ENCODE results near the gene HOXB7. TPM values are rescaled to one million over a fixed set of nuclear protein-coding genes. Genes with fewer than 3 reads are reported as not detected.

Gene HOXB7
- total RNA-seq, 1 donor from 2014 or later = 1.0 TPM

- H3K9ac ChIP-seq (ENCODE audit: low read depth in 1 of 3, low read length in 3 of 3) = peak overlapping the region in 2 of 3 donors; percentile 28 to 36
- peak overlapping the region; percentile 9 for H3K27ac ChIP-seq (ENCODE audit: low read depth, low read length)
- H3K36me3 ChIP-seq (ENCODE audit: control insufficient read depth in 3 of 3, insufficient read depth in 3 of 3, low read length in 3 of 3) = no peaks in the 10 kb centered on the region
- H3K9me3 ChIP-seq (ENCODE audit: control insufficient read depth in 3 of 3, low read length in 3 of 3) = no peaks in the 10 kb centered on the region
- peak overlapping the region; percentile 11 to 69 (median 58) for H3K4me3 ChIP-seq (ENCODE audit: low read length in 3 of 3)
- H3K27me3 ChIP-seq (ENCODE audit: control insufficient read depth in 3 of 3, insufficient read depth in 3 of 3, low read length in 3 of 3) = peaks cover 86 to 94% (median 93%) of the 10 kb centered on the region in 3 donors
- peaks cover 0 to 7% (median 0%) of the 10 kb centered on the region in 3 donors for H3K4me1 ChIP-seq (ENCODE audit: control insufficient read depth in 3 of 3, insufficient read depth in 3 of 3, low read length in 3 of 3)
Measured at GRCh38 chr17:48603959-48604769, 6.7 kb downstream of the HOXB7 start.

DNA sequence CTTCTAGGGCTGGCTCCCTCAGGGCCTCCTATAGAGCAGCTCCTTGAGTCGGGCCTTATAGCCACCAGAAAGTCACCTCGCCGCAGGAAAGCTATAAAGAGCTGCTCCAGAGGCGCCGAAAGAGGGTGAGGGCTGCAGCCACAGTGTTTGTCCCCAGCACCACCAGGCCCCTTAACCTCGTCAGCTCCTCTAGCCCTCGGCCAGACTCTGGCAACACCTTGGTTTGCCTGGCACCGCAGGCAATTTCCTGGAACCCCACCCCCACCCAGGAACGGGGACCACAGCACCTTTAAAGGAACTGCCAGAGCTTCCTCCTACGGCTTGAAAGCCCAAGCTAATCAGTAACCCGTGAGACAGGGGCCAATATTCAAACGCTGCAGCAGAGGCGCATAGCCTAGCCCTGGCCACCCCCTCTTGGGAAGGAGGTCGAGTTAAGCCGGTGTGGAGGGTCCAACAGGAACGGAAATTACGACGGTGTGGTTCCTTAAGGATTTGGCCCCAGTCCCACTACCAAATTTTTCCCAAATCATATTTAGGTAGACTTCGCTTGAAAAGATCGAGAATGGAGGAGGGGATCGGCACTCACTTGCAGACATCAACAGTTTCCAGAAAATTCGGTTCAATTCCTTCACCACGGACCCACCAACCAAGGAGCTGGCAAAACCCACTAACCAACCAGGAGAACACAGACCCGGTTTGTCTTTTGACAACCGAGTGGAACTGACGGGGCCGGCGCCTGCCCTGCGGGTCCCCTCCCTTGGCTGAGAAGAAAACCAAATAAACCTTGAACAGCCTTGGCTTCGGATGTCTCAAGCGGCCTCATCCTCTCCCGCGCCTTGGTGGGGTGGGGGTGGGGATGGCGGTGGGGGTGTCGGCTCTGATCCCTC lies 9.0 kb downstream of the HOXB7 start:
- Histone ChIP-seq H3K9ac (ENCODE audit: low read depth in 1 of 3, low read length in 3 of 3) (no peak overlapping the region), H3K9me3 (ENCODE audit: control insufficient read depth in 3 of 3, low read length in 3 of 3) (no peaks in the 10 kb centered on the region), H3K4me3 (ENCODE audit: low read length in 3 of 3) (no peak overlapping the region), H3K4me1 (ENCODE audit: control insufficient read depth in 3 of 3, insufficient read depth in 3 of 3, low read length in 3 of 3) (peaks cover 11 to 18% (median 12%) of the 10 kb centered on the region in 3 donors), H3K36me3 (ENCODE audit: control insufficient read depth in 3 of 3, insufficient read depth in 3 of 3, low read length in 3 of 3) (no peaks in the 10 kb centered on the region), H3K27ac (ENCODE audit: low read depth, low read length) (no peak overlapping the region), H3K27me3 (ENCODE audit: control insufficient read depth in 3 of 3, insufficient read depth in 3 of 3, low read length in 3 of 3) (peaks cover 95 to 99% (median 96%) of the 10 kb centered on the region in 3 donors)

- Histone ChIP-seq H3K4me3 (ENCODE audit: low read length in 3 of 3) (no peak overlapping the region), H3K9ac (ENCODE audit: low read depth in 1 of 3, low read length in 3 of 3) (no peak overlapping the region), H3K9me3 (ENCODE audit: control insufficient read depth in 3 of 3, low read length in 3 of 3) (no peaks in the 10 kb centered on the region), H3K36me3 (ENCODE audit: control insufficient read depth in 3 of 3, insufficient read depth in 3 of 3, low read length in 3 of 3) (no peaks in the 10 kb centered on the region), H3K4me1 (ENCODE audit: control insufficient read depth in 3 of 3, insufficient read depth in 3 of 3, low read length in 3 of 3) (peaks cover 12 to 18% (median 14%) of the 10 kb centered on the region in 3 donors), H3K27ac (ENCODE audit: low read depth, low read length) (no peak overlapping the region), H3K27me3 (ENCODE audit: control insufficient read depth in 3 of 3, insufficient read depth in 3 of 3, low read length in 3 of 3) (peaks cover 95 to 99% (median 96%) of the 10 kb centered on the region in 3 donors)
Measured at GRCh38 chr17:48601207-48601538, 9.6 kb downstream of the HOXB7 start.

GRCh38 chr17:48600244-48601098 lies 10.3 kb downstream of the HOXB7 start:
- no peaks in the 10 kb centered on the region for H3K36me3 ChIP-seq (ENCODE audit: control insufficient read depth in 3 of 3, insufficient read depth in 3 of 3, low read length in 3 of 3)
- no peaks in the 10 kb centered on the region for H3K9me3 ChIP-seq (ENCODE audit: control insufficient read depth in 3 of 3, low read length in 3 of 3)
- peaks cover 94 to 98% (median 96%) of the 10 kb centered on the region in 3 donors for H3K27me3 ChIP-seq (ENCODE audit: control insufficient read depth in 3 of 3, insufficient read depth in 3 of 3, low read length in 3 of 3)
- H3K9ac ChIP-seq (ENCODE audit: low read depth in 1 of 3, low read length in 3 of 3) = no peak overlapping the region
- H3K27ac ChIP-seq (ENCODE audit: low read depth, low read length) = no peak overlapping the region
- no peak overlapping the region for H3K4me3 ChIP-seq (ENCODE audit: low read length in 3 of 3)
- peaks cover 12 to 21% (median 15%) of the 10 kb centered on the region in 3 donors for H3K4me1 ChIP-seq (ENCODE audit: control insufficient read depth in 3 of 3, insufficient read depth in 3 of 3, low read length in 3 of 3)

DNA sequence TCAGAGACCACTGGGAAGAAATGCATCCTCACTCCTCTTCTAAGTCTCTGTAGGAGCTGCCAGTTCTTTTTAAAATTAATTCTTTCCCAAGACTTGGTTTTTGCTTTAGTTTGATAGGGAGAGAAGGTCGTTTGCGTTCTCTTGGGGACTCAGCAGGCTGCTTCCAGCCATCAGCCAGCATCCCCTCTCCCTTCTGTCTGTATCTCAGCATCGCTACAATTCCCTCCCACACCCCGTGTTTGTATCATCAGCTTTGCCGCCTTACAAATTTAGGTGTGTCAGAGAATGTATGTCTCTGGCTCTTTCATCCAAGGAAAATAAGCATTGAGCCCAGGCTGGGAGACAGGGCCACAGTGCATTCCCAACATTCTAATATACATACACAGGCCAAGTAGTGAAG lies 11.5 kb downstream of the HOXB7 start:
- peaks cover 94 to 98% (median 98%) of the 10 kb centered on the region in 3 donors for H3K27me3 ChIP-seq (ENCODE audit: control insufficient read depth in 3 of 3, insufficient read depth in 3 of 3, low read length in 3 of 3)
- H3K9me3 ChIP-seq (ENCODE audit: control insufficient read depth in 3 of 3, low read length in 3 of 3) = no peaks in the 10 kb centered on the region
- no peak overlapping the region for H3K4me3 ChIP-seq (ENCODE audit: low read length in 3 of 3)
- H3K9ac ChIP-seq (ENCODE audit: low read depth in 1 of 3, low read length in 3 of 3) = no peak overlapping the region
- H3K27ac ChIP-seq (ENCODE audit: low read depth, low read length) = no peak overlapping the region
- peaks cover 9 to 21% (median 16%) of the 10 kb centered on the region in 3 donors for H3K4me1 ChIP-seq (ENCODE audit: control insufficient read depth in 3 of 3, insufficient read depth in 3 of 3, low read length in 3 of 3)
- no peaks in the 10 kb centered on the region for H3K36me3 ChIP-seq (ENCODE audit: control insufficient read depth in 3 of 3, insufficient read depth in 3 of 3, low read length in 3 of 3)

DNA sequence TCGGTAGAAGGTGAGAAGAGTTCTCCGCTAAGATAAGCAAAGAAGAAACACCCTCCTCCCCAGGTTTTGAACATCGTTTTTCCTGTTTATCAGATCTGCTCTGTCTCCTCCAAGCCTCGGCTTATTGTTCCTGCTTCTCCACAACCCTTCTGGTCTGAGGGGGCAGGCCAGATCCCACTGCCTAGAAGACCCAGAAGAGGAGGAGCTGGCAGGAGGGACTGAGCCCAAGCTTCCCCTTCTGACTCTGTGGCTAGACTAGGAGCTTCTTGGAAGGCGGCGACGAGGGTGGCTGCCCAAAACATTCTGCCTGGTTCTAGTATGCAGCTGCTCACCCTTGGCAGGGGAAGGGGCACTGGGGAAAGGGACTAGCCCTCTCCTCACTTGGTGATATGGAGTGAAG lies 12.1 kb downstream of the HOXB7 start:
- Histone ChIP-seq H3K36me3 (ENCODE audit: control insufficient read depth in 3 of 3, insufficient read depth in 3 of 3, low read length in 3 of 3) (no peaks in the 10 kb centered on the region), H3K9me3 (ENCODE audit: control insufficient read depth in 3 of 3, low read length in 3 of 3) (no peaks in the 10 kb centered on the region), H3K4me3 (ENCODE audit: low read length in 3 of 3) (peak overlapping the region in 1 of 3 donors; percentile 66), H3K9ac (ENCODE audit: low read depth in 1 of 3, low read length in 3 of 3) (no peak overlapping the region), H3K4me1 (ENCODE audit: control insufficient read depth in 3 of 3, insufficient read depth in 3 of 3, low read length in 3 of 3) (peaks cover 9 to 23% (median 21%) of the 10 kb centered on the region in 3 donors), H3K27ac (ENCODE audit: low read depth, low read length) (no peak overlapping the region), H3K27me3 (ENCODE audit: control insufficient read depth in 3 of 3, insufficient read depth in 3 of 3, low read length in 3 of 3) (peaks cover 95 to 98% (median 97%) of the 10 kb centered on the region in 3 donors)

GRCh38 chr17:48597778-48598631 lies 12.8 kb downstream of the HOXB7 start:
- peak overlapping the region; percentile 61 to 66 (median 63) for H3K4me3 ChIP-seq (ENCODE audit: low read length in 3 of 3)
- H3K36me3 ChIP-seq (ENCODE audit: control insufficient read depth in 3 of 3, insufficient read depth in 3 of 3, low read length in 3 of 3) = no peaks in the 10 kb centered on the region
- no peak overlapping the region for H3K27ac ChIP-seq (ENCODE audit: low read depth, low read length)
- no peaks in the 10 kb centered on the region for H3K9me3 ChIP-seq (ENCODE audit: control insufficient read depth in 3 of 3, low read length in 3 of 3)
- peaks cover 94 to 97% (median 95%) of the 10 kb centered on the region in 3 donors for H3K27me3 ChIP-seq (ENCODE audit: control insufficient read depth in 3 of 3, insufficient read depth in 3 of 3, low read length in 3 of 3)
- peak overlapping the region; percentile 50 to 68 (median 62) for H3K9ac ChIP-seq (ENCODE audit: low read depth in 1 of 3, low read length in 3 of 3)
- H3K4me1 ChIP-seq (ENCODE audit: control insufficient read depth in 3 of 3, insufficient read depth in 3 of 3, low read length in 3 of 3) = peaks cover 13 to 29% (median 27%) of the 10 kb centered on the region in 3 donors

DNA sequence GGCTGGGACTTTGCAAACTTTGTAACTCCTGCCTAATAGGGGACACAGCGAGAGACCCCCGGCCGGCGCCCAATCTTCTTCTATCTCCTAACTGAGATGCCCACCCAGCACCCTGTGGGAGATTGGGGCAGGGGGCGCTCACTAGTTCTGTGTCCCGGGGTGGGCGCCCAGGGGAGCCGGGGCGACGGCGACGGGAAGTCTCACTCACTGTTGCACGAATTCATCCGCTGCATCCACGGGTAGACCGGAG lies 13.4 kb downstream of the HOXB7 start:
- no peak overlapping the region for H3K27ac ChIP-seq (ENCODE audit: low read depth, low read length)

More for the DNA sequence above, 13.4 kb downstream of the HOXB7 start:
- peak overlapping the region; percentile 50 to 68 (median 62) for H3K9ac ChIP-seq (ENCODE audit: low read depth in 1 of 3, low read length in 3 of 3)
- peaks cover 12 to 30% (median 28%) of the 10 kb centered on the region in 3 donors for H3K4me1 ChIP-seq (ENCODE audit: control insufficient read depth in 3 of 3, insufficient read depth in 3 of 3, low read length in 3 of 3)
- no peaks in the 10 kb centered on the region for H3K36me3 ChIP-seq (ENCODE audit: control insufficient read depth in 3 of 3, insufficient read depth in 3 of 3, low read length in 3 of 3)
- H3K9me3 ChIP-seq (ENCODE audit: control insufficient read depth in 3 of 3, low read length in 3 of 3) = no peaks in the 10 kb centered on the region
- peaks cover 89 to 94% (median 93%) of the 10 kb centered on the region in 3 donors for H3K27me3 ChIP-seq (ENCODE audit: control insufficient read depth in 3 of 3, insufficient read depth in 3 of 3, low read length in 3 of 3)
- H3K4me3 ChIP-seq (ENCODE audit: low read length in 3 of 3) = peak overlapping the region; percentile 61 to 66 (median 63)
